ENCODE results near the gene SHISA6.

DNA sequence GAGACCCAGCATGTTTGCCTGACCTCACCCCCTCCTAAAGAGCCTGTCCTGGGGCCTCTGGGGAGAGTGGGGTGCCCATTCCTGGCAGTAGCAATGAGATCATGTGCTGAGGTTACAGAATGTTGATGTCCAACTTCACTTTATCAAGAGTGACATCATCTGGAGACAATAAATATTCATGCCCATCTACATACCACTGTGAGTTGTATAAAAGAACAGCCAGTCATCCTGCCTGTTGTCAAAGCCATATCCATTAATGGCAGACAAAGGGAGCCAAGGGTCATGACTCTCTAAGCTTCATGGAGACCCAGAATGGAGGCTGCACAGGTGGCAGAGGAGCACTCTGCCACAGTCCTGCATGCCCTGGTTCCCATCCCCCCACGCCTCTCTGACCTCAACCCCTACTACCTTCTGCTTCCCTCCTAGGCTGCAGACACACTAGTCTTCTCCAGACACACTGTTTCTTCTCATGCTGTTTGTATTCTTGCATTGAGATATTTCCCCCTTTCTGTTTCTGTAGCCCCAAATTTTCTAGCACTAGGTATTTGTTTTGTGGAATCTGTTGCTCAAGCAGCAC, 27.1 kb downstream of the SHISA6 start:
- TF ChIP-seq, protein P1, sequence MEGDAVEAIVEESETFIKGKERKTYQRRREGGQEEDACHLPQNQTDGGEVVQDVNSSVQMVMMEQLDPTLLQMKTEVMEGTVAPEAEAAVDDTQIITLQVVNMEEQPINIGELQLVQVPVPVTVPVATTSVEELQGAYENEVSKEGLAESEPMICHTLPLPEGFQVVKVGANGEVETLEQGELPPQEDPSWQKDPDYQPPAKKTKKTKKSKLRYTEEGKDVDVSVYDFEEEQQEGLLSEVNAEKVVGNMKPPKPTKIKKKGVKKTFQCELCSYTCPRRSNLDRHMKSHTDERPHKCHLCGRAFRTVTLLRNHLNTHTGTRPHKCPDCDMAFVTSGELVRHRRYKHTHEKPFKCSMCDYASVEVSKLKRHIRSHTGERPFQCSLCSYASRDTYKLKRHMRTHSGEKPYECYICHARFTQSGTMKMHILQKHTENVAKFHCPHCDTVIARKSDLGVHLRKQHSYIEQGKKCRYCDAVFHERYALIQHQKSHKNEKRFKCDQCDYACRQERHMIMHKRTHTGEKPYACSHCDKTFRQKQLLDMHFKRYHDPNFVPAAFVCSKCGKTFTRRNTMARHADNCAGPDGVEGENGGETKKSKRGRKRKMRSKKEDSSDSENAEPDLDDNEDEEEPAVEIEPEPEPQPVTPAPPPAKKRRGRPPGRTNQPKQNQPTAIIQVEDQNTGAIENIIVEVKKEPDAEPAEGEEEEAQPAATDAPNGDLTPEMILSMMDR (IDR thresholded peaks at IDR 0.05; ENCODE audit: poor library complexity, severe bottlenecking) = no peak
- TF ChIP-seq, protein P2, sequence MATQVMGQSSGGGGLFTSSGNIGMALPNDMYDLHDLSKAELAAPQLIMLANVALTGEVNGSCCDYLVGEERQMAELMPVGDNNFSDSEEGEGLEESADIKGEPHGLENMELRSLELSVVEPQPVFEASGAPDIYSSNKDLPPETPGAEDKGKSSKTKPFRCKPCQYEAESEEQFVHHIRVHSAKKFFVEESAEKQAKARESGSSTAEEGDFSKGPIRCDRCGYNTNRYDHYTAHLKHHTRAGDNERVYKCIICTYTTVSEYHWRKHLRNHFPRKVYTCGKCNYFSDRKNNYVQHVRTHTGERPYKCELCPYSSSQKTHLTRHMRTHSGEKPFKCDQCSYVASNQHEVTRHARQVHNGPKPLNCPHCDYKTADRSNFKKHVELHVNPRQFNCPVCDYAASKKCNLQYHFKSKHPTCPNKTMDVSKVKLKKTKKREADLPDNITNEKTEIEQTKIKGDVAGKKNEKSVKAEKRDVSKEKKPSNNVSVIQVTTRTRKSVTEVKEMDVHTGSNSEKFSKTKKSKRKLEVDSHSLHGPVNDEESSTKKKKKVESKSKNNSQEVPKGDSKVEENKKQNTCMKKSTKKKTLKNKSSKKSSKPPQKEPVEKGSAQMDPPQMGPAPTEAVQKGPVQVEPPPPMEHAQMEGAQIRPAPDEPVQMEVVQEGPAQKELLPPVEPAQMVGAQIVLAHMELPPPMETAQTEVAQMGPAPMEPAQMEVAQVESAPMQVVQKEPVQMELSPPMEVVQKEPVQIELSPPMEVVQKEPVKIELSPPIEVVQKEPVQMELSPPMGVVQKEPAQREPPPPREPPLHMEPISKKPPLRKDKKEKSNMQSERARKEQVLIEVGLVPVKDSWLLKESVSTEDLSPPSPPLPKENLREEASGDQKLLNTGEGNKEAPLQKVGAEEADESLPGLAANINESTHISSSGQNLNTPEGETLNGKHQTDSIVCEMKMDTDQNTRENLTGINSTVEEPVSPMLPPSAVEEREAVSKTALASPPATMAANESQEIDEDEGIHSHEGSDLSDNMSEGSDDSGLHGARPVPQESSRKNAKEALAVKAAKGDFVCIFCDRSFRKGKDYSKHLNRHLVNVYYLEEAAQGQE (IDR thresholded peaks at IDR 0.05; ENCODE audit: borderline replicate concordance) = no peak
- TF ChIP-seq EZH2 (IDR thresholded peaks at IDR 0.05; ENCODE audit: borderline replicate concordance, insufficient read depth, low read length, poor library complexity, severe bottlenecking) = no peak
